Glutamatergic neuron (in vitro differentiated cells): ENCODE measurements around the gene TM4SF5. TPM values are rescaled to one million over a fixed set of nuclear protein-coding genes. Genes with fewer than 3 reads are reported as not detected.

Experiments
- DNase-seq: peaks from one replicate; pipeline ENCODE4 v3.0.0; 2022
- H3K27ac Mint-ChIP-seq: one replicate; pipeline ENCODE4 v1.8.0; 2020; ENCODE audit warnings: mild to moderate bottlenecking, mixed read lengths, inconsistent platforms; ENCODE audit not compliant: unreplicated experiment
- H3K27me3 Mint-ChIP-seq: one replicate; pipeline ENCODE4 v1.8.0; 2020; ENCODE audit warnings: mild to moderate bottlenecking, moderate library complexity, mixed read lengths, inconsistent platforms; ENCODE audit not compliant: unreplicated experiment
- H3K36me3 Mint-ChIP-seq: one replicate; pipeline ENCODE4 v1.8.0; 2020; ENCODE audit warnings: mild to moderate bottlenecking, mixed read lengths, inconsistent platforms; ENCODE audit not compliant: unreplicated experiment
- H3K4me1 Mint-ChIP-seq: one replicate; pipeline ENCODE4 v1.8.0; 2020; ENCODE audit warnings: mild to moderate bottlenecking, low read depth, mixed read lengths, inconsistent platforms; ENCODE audit not compliant: unreplicated experiment
- H3K4me3 Mint-ChIP-seq: one replicate; pipeline ENCODE4 v1.8.0; 2020; ENCODE audit warnings: mild to moderate bottlenecking, mixed read lengths, inconsistent platforms; ENCODE audit not compliant: unreplicated experiment
- H3K9me3 Mint-ChIP-seq: one replicate; pipeline ENCODE4 v1.8.0; 2020; ENCODE audit warnings: mild to moderate bottlenecking, moderate library complexity, mixed read lengths, inconsistent platforms; ENCODE audit not compliant: unreplicated experiment
- CTCF ChIP-seq: fragments of 200-600 bp; sonication (generic); IDR thresholded peaks from one replicate; pipeline ENCODE4 v1.5.0; 2021; ENCODE audit not compliant: partially characterized antibody, unreplicated experiment
- total RNA-seq: library from RNA; stranded (reverse); fragmentation: NEBNext Ultra II Directional; extraction: Animal tissue kit (Norgen Biotek cat#: 25700); gene quantifications from one replicate; pipeline ENCODE4 v1.2.1, GENCODE V29; 2021; ENCODE audit not compliant: unreplicated experiment

Gene TM4SF5
- total RNA-seq, 1 donor from 2014 or later: not detected

- no peak overlapping the region for H3K27ac Mint-ChIP-seq
- no peak for TF ChIP-seq CTCF
- DNase-seq: no peak
- no peaks in the 10 kb centered on the region for H3K4me1 Mint-ChIP-seq
- no peaks in the 10 kb centered on the region for H3K36me3 Mint-ChIP-seq
- no peaks in the 10 kb centered on the region for H3K9me3 Mint-ChIP-seq
- H3K4me3 Mint-ChIP-seq: no peak overlapping the region
- H3K27me3 Mint-ChIP-seq: peaks cover 6% of the 10 kb centered on the region
These were observed 5.0 kb upstream of the TM4SF5 start for GRCh38 chr17:4766723-4767122.

- Mint-ChIP-seq H3K27me3 (peaks cover 5% of the 10 kb centered on the region), H3K27ac (no peak overlapping the region), H3K9me3 (no peaks in the 10 kb centered on the region), H3K36me3 (no peaks in the 10 kb centered on the region), H3K4me1 (no peaks in the 10 kb centered on the region), H3K4me3 (no peak overlapping the region)
- no peak for DNase-seq
- no peak for TF ChIP-seq CTCF
These were observed 3.4 kb upstream of the TM4SF5 start for GRCh38 chr17:4768298-4768697.

- TF ChIP-seq CTCF: no peak
- H3K27me3 Mint-ChIP-seq: peaks cover 5% of the 10 kb centered on the region
- H3K9me3 Mint-ChIP-seq: no peaks in the 10 kb centered on the region
- DNase-seq: no peak
- H3K4me1 Mint-ChIP-seq: no peaks in the 10 kb centered on the region
- H3K36me3 Mint-ChIP-seq: no peaks in the 10 kb centered on the region
- no peak overlapping the region for H3K4me3 Mint-ChIP-seq
- H3K27ac Mint-ChIP-seq: no peak overlapping the region
These were observed 2.1 kb upstream of the TM4SF5 start for GRCh38 chr17:4769628-4770027.

- H3K27ac Mint-ChIP-seq: no peak overlapping the region
These were observed 538 bp downstream of the TM4SF5 start for GRCh38 chr17:4772235-4772613.

More at GRCh38 chr17:4772235-4772613, 538 bp downstream of the TM4SF5 start:
- H3K9me3 Mint-ChIP-seq: peaks cover 2% of the 10 kb centered on the region
- DNase-seq: no peak
- no peak overlapping the region for H3K4me3 Mint-ChIP-seq
- no peaks in the 10 kb centered on the region for H3K36me3 Mint-ChIP-seq
- peaks cover 5% of the 10 kb centered on the region for H3K27me3 Mint-ChIP-seq
- H3K4me1 Mint-ChIP-seq: no peaks in the 10 kb centered on the region
- TF ChIP-seq CTCF: no peak
